B cell (primary cell): ENCODE data around the gene TNNT3. TPM values are rescaled to one million over a fixed set of nuclear protein-coding genes. Genes with fewer than 3 reads are reported as not detected.

ENCODE experiments used
- ATAC-seq: fragments of 200-7000 bp; cut with Tn5 transposase; one replicate; pipeline ENCODE4 v1.10.0; 2021; ENCODE audit warnings: low read depth, mild to moderate bottlenecking, moderate number of reproducible peaks, moderate library complexity
- CTCF ChIA-PET: fragments of 350-600 bp; sonication (Branson Sonifier 250); formaldehyde crosslinking; loops from one replicate; lab custom pipeline; 2021; ENCODE audit warnings: antibody characterized with exemption, inconsistent platforms; lab: Charles Lee
- POLR2A ChIA-PET: fragments of 350-600 bp; sonication (Branson Sonifier 250); formaldehyde crosslinking; loops from one replicate; lab custom pipeline; 2021; ENCODE audit warnings: antibody characterized with exemption; lab: Charles Lee
- DNase-seq: peaks from one replicate; pipeline ENCODE4 v3.0.0; 2013
- H2AFZ ChIP-seq: 2 replicates; pipeline ENCODE4 v1.6.1; 2012; ENCODE audit warnings: mild to moderate bottlenecking, low read depth, low read length; ENCODE audit not compliant: insufficient read depth, poor library complexity, severe bottlenecking
- H3K27ac ChIP-seq, 2 donors: 1 replicate in 1 of 2; 2 replicates in 1 of 2; pipeline ENCODE4 v1.5.1; 2012 to 2013; ENCODE audit warnings: low read length in 2 of 2, mild to moderate bottlenecking in 2 of 2, moderate library complexity in 1 of 2
- H3K27me3 ChIP-seq, 4 experiments: fragments of 200-600 bp in 1 of 4; sonication (generic) in 1 of 4; replicated peaks in 1 of 4; 1 replicate in 2 of 4; 2 replicates in 2 of 4; pipeline versions ENCODE4 v1.6.1 to v1.7.0; 2013 to 2016; ENCODE audit warnings: low read length in 3 of 4, mild to moderate bottlenecking in 2 of 4, mixed read lengths in 1 of 4, moderate library complexity in 1 of 4; ENCODE audit not compliant: insufficient read depth in 4 of 4, control insufficient read depth in 3 of 4; ENCODE audit errors: control extremely low read depth in 1 of 4
- H3K36me3 ChIP-seq, 2 experiments: replicated peaks in 1 of 2; 1 replicate in 1 of 2; 2 replicates in 1 of 2; pipeline versions ENCODE4 v1.6.1 to v1.7.1; 2013; ENCODE audit warnings: low read length in 1 of 2; ENCODE audit not compliant: insufficient read depth in 2 of 2, control insufficient read depth in 1 of 2; ENCODE audit errors: control extremely low read depth in 1 of 2, extremely low read depth in 1 of 2
- H3K4me1 ChIP-seq, 2 donors: fragments of 200-600 bp in 1 of 2; sonication (generic) in 1 of 2; 1 replicate in 1 of 2; 2 replicates in 1 of 2; pipeline versions ENCODE4 v1.5.1 to v1.6.1; 2013 to 2017; ENCODE audit warnings: low read length in 2 of 2; ENCODE audit not compliant: control insufficient read depth in 2 of 2, insufficient read depth in 2 of 2
- H3K4me2 ChIP-seq: replicated peaks from 2 replicates; pipeline ENCODE3; 2012; ENCODE audit warnings: mild to moderate bottlenecking, low read depth, low read length; ENCODE audit not compliant: poor library complexity, severe bottlenecking
- H3K4me3 ChIP-seq, 5 experiments: fragments of 200-600 bp in 1 of 5; sonication (generic) in 1 of 5; 1 replicate in 3 of 5; 2 replicates in 2 of 5; pipeline versions ENCODE4 v1.5.1 to v1.7.0; 2011 to 2016; ENCODE audit warnings: low read length in 4 of 5, mild to moderate bottlenecking in 4 of 5, low read depth in 2 of 5, control low read depth in 1 of 5, moderate library complexity in 1 of 5; ENCODE audit not compliant: insufficient read depth in 1 of 5; ENCODE audit errors: control extremely low read depth in 1 of 5, extremely low read depth in 1 of 5
- H3K79me2 ChIP-seq: fragments of 200-600 bp; sonication (generic); one replicate; pipeline ENCODE4 v1.6.0; 2016; ENCODE audit warnings: low read length; ENCODE audit not compliant: control insufficient read depth, insufficient read depth
- H3K9ac ChIP-seq: fragments of 200-600 bp; sonication (generic); 2 replicates; pipeline ENCODE4 v1.6.1; 2017; ENCODE audit warnings: mild to moderate bottlenecking, low read length, moderate library complexity
- H3K9me3 ChIP-seq, 3 donors: one replicate each; pipeline versions ENCODE4 v1.6.1 to v1.7.1; 2013; ENCODE audit warnings: low read length in 2 of 3; ENCODE audit not compliant: control insufficient read depth in 2 of 3, insufficient read depth in 1 of 3; ENCODE audit errors: control extremely low read depth in 1 of 3
- H4K20me1 ChIP-seq: 2 replicates; pipeline ENCODE4 v1.6.0; 2012; ENCODE audit warnings: mild to moderate bottlenecking, low read length; ENCODE audit not compliant: insufficient read depth, control insufficient read depth, poor library complexity, severe bottlenecking
- H3K27ac Mint-ChIP-seq: one replicate; pipeline ENCODE4 v1.8.0; 2021; ENCODE audit warnings: mixed read lengths
- H3K27me3 Mint-ChIP-seq: one replicate; pipeline ENCODE4 v1.8.0; 2021; ENCODE audit warnings: mixed read lengths
- H3K4me1 Mint-ChIP-seq: one replicate; pipeline ENCODE4 v1.8.0; 2021; ENCODE audit warnings: mixed read lengths
- H3K4me3 Mint-ChIP-seq: one replicate; pipeline ENCODE4 v1.8.0; 2021; ENCODE audit warnings: mixed read lengths
- H3K9me3 Mint-ChIP-seq: one replicate; pipeline ENCODE4 v1.8.0; 2022; ENCODE audit warnings: mixed read lengths; ENCODE audit not compliant: insufficient read depth
- EZH2 ChIP-seq: IDR thresholded peaks from 2 replicates; pipeline ENCODE4 v1.6.1; 2012; ENCODE audit warnings: borderline replicate concordance, low read depth, mild to moderate bottlenecking, moderate library complexity, low read length; ENCODE audit not compliant: insufficient read depth, poor library complexity, severe bottlenecking
- WGBS: methylation state at CpG from one replicate; pipeline ENCODE4 v1.1.5; 2013; ENCODE audit warnings: missing lambda C conversion rate; ENCODE audit not compliant: insufficient coverage; 5-methylcytosine and 5-hydroxymethylcytosine counted together
- intact Hi-C: fragments of 100-400 bp; cut with micrococcal nuclease; formaldehyde crosslinking; loops from one replicate; pipeline ENCODE4 v1.10.0; 2022
- polyA plus RNA-seq: library from polyadenylated mRNA; depleted of rRNA; stranded (reverse); fragments of >200 nt; gene quantifications from 2 replicates; pipeline ENCODE4 v1.2.3, GENCODE V29; 2012
- total RNA-seq, 2 donors: library from RNA; stranded (reverse); fragments of 120-200 nt in 1 of 2; gene quantifications; 1 replicate in 1 of 2; 2 replicates in 1 of 2; pipeline versions ENCODE4 v1.2.3 to v1.2.4, GENCODE V29; 2013 to 2022
- TF ChIP-seq, protein P1 (sequence below): fragments of 200-600 bp; IDR thresholded peaks from one replicate; pipeline ENCODE4 v1.8.0; 2022; ENCODE audit warnings: antibody characterized with exemption, mild to moderate bottlenecking

Gene TNNT3
- total and polyA plus RNA-seq, 2 donors (not counting 1 experiment from before 2014, with no cell fraction given): 2.5 to 10.0 TPM

DNA sequence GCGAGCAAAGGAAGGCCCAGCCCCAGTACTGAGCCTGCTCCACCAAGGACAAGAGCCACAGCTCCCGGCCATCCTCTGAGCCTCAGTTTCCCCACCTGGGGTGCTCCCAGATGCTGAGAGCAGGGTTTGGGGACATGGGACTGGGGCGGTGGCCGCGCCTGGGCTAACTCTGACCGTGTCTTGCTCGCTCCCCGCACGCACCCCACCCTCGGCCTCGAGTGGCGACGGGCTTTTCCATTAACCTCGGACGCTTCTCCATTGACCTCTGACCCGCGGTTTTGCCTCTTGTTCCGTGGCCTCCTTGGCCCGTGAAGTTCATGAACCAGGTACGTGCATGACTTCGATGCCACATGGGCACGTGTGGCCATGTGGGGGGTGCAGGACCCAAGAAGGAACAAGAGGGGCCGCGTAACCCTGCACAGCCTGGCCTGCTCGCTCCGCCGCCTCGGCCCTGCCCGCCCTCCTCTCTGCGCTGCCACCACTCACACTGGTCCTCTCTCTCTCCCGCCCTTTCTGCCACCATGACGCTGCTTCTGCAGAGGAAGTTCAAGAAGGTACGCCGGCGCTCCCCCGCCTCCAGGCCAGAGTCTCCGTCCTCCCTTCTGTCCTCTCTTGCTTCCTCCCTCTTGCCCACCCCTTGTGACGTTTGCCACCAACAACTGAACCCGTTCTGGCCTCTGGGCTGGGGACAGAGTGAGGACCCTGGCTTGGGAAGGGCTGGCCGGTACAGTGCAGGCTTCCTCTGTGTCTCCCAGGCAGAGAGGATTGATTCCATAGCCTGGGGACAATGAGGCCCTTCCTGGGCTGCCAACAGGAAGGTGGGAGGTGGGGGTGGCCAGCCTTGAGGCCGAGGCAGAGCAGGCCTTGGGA, 6.9 kb downstream of the TNNT3 start:
- H3K27ac Mint-ChIP-seq: no peak overlapping the region
- H3K9ac ChIP-seq: no peak overlapping the region
- POLR2A ChIA-PET: no interaction called here
- TF ChIP-seq, protein P1, sequence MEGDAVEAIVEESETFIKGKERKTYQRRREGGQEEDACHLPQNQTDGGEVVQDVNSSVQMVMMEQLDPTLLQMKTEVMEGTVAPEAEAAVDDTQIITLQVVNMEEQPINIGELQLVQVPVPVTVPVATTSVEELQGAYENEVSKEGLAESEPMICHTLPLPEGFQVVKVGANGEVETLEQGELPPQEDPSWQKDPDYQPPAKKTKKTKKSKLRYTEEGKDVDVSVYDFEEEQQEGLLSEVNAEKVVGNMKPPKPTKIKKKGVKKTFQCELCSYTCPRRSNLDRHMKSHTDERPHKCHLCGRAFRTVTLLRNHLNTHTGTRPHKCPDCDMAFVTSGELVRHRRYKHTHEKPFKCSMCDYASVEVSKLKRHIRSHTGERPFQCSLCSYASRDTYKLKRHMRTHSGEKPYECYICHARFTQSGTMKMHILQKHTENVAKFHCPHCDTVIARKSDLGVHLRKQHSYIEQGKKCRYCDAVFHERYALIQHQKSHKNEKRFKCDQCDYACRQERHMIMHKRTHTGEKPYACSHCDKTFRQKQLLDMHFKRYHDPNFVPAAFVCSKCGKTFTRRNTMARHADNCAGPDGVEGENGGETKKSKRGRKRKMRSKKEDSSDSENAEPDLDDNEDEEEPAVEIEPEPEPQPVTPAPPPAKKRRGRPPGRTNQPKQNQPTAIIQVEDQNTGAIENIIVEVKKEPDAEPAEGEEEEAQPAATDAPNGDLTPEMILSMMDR: no peak
- no peak for TF ChIP-seq EZH2
- no peaks in the 10 kb centered on the region for H3K4me1 ChIP-seq
- intact Hi-C loops: no loop called here
- no peak overlapping the region for H3K27ac ChIP-seq
- no peaks in the 10 kb centered on the region for H4K20me1 ChIP-seq
- no peaks in the 10 kb centered on the region for H3K36me3 ChIP-seq
- H3K9me3 ChIP-seq: no peaks in the 10 kb centered on the region
- no peaks in the 10 kb centered on the region for H3K79me2 ChIP-seq
- no peak overlapping the region for H3K4me2 ChIP-seq
- H3K27me3 ChIP-seq: peaks cover 0 to 24% (median 4%) of the 10 kb centered on the region in 4 experiments
- CTCF ChIA-PET: no interaction called here
- H3K4me1 Mint-ChIP-seq: no peaks in the 10 kb centered on the region
- ATAC-seq: no peak
- no peak for DNase-seq
- H2AFZ ChIP-seq: no peak overlapping the region
- H3K9me3 Mint-ChIP-seq: no peaks in the 10 kb centered on the region
- H3K4me3 Mint-ChIP-seq: no peak overlapping the region
- H3K27me3 Mint-ChIP-seq: peaks cover 21% of the 10 kb centered on the region
- no peak overlapping the region for H3K4me3 ChIP-seq
- 76% methylated on average over 40 of the region's 41 CpGs for WGBS
